ENCODE measurements around the gene SLC39A11.
"Not testable (repeated sequence)": the region's sequence is repeated elsewhere in the genome, so short reads cannot be mapped to it uniquely, and the experiment has no call there.

The SLC39A11 gene

GRCh38 chr17:73092523-73093135 is at the start of gene SLC39A11:
Gene SLC39A11, minus strand, starts transcription at chr17:73092688. Its CDS starts 3,924 bp downstream, at chr17:73088764.
- peak; percentile 83 to 88 for DNase-seq (ENCODE audit: low read depth in 2 of 2)

GRCh38 chr17:73141411-73141810 is 48.9 kb upstream of the SLC39A11 start:
- DNase-seq (ENCODE audit: low read depth in 2 of 2) = no peak

GRCh38 chr17:73140566-73140965 is 48.1 kb upstream of the SLC39A11 start:
- no peak for DNase-seq (ENCODE audit: low read depth in 2 of 2)

GRCh38 chr17:73139296-73139695 is 46.8 kb upstream of the SLC39A11 start:
- no peak for DNase-seq (ENCODE audit: low read depth in 2 of 2)

GRCh38 chr17:73138541-73139138 is 46.2 kb upstream of the SLC39A11 start:
- no peak for DNase-seq (ENCODE audit: low read depth in 2 of 2)

GRCh38 chr17:73137376-73137775 is 44.9 kb upstream of the SLC39A11 start:
- no peak for DNase-seq (ENCODE audit: low read depth in 2 of 2)

GRCh38 chr17:73135766-73136165 is 43.3 kb upstream of the SLC39A11 start:
- DNase-seq (ENCODE audit: low read depth in 2 of 2) = no peak

GRCh38 chr17:73133911-73134649 is 41.6 kb upstream of the SLC39A11 start:
- DNase-seq (ENCODE audit: low read depth in 2 of 2) = no peak

GRCh38 chr17:73132085-73132492 is 39.6 kb upstream of the SLC39A11 start:
- DNase-seq (ENCODE audit: low read depth in 2 of 2) = no peak

GRCh38 chr17:73131439-73131838 is 39.0 kb upstream of the SLC39A11 start:
- DNase-seq (ENCODE audit: low read depth in 2 of 2) = not testable (repeated sequence)

- DNase-seq (ENCODE audit: low read depth in 2 of 2) = no peak
Measured at GRCh38 chr17:73130977-73131376, 38.5 kb upstream of the SLC39A11 start.

GRCh38 chr17:73128496-73128895 is 36.0 kb upstream of the SLC39A11 start:
- DNase-seq (ENCODE audit: low read depth in 2 of 2) = no peak

GRCh38 chr17:73126716-73127473 is 34.4 kb upstream of the SLC39A11 start:
- DNase-seq (ENCODE audit: low read depth in 2 of 2) = no peak

- no peak for DNase-seq (ENCODE audit: low read depth in 2 of 2)
Measured at GRCh38 chr17:73123606-73124320, 31.3 kb upstream of the SLC39A11 start.

GRCh38 chr17:73122953-73123605 is 30.6 kb upstream of the SLC39A11 start:
- DNase-seq (ENCODE audit: low read depth in 2 of 2) = no peak

- DNase-seq (ENCODE audit: low read depth in 2 of 2) = no peak
Measured at GRCh38 chr17:73121506-73121905, 29.0 kb upstream of the SLC39A11 start.

GRCh38 chr17:73119631-73120030 is 27.1 kb upstream of the SLC39A11 start:
- DNase-seq (ENCODE audit: low read depth in 2 of 2) = no peak

- no peak for DNase-seq (ENCODE audit: low read depth in 2 of 2)
Measured at GRCh38 chr17:73118951-73119391, 26.5 kb upstream of the SLC39A11 start.

- no peak for DNase-seq (ENCODE audit: low read depth in 2 of 2)
Measured at GRCh38 chr17:73118139-73118538, 25.7 kb upstream of the SLC39A11 start.

- DNase-seq (ENCODE audit: low read depth in 2 of 2) = no peak
Measured at GRCh38 chr17:73112246-73112645, 19.8 kb upstream of the SLC39A11 start.

GRCh38 chr17:73111386-73111785 is 18.9 kb upstream of the SLC39A11 start:
- DNase-seq (ENCODE audit: low read depth in 2 of 2) = no peak
